HPDE6-E6E7 (cell line): Measurements from ENCODE around the gene RCBTB2.

Experiments
- DNase-seq: peaks from one replicate; pipeline ENCODE4 v3.0.0; 2011; ENCODE audit warnings: missing footprints; ENCODE audit errors: extremely low spot score

RCBTB2 gene

DNA sequence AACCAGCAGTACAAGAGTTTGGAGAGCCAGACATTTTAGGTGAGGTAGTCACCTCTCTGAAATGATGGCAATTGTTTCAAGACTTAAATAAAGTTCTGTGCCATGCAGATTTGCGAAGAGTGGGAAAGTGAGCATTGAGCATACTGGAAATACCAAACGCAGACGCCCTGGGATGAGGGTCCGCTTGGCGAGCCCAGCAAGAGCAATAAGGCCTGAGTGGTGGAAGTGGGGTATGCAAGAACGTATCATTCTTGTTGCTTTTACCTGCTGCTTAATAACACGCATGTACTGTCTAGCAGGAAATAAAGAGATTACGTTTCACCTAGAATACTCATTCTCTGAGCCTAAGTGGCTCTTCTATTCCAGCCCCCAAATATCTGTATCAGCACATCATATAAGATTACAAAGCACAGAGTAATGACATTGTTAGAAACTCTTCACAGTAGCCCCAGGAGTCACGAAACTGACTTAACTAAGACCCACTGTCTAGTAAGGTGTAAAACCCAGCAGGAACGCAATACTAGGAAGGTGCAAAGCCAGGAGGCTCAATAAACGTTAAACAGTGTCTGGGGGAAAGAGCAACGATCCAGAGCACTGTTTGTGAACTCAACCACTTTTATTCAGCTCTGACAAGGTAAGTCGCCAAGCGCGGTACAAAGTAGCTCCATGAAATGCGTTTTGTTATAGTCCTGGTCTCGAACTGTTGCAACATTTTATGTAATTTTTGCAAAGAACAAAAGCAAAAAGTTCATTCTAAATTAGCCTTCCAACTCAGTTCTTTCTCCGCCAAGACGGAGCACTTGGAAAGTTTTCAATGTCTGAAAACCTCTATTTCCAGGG lies 1.2 kb downstream of the RCBTB2 start:
- DNase-seq: no peak

DNA sequence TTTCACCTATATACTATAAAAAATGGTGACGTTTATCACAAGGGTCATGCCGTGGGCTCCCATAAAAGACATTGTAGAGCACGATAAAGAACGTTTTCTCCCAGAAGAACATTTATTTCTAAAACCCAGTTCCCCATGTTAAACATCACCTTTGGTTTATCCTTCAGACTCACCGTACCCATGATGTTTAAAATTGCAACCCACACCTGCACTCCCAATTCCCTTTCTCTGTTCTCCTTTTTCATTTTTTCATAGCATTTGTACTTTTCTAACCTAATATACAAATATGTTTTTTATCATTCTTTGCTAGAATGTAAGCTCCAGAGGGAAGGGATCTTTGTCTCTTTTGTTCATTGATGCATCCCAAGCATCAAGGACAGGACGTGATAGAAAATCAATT lies 2.0 kb downstream of the RCBTB2 start:
- DNase-seq: no peak

GRCh38 chr13:48528720-48529119 lies 4.2 kb downstream of the RCBTB2 start:
- no peak for DNase-seq

DNA sequence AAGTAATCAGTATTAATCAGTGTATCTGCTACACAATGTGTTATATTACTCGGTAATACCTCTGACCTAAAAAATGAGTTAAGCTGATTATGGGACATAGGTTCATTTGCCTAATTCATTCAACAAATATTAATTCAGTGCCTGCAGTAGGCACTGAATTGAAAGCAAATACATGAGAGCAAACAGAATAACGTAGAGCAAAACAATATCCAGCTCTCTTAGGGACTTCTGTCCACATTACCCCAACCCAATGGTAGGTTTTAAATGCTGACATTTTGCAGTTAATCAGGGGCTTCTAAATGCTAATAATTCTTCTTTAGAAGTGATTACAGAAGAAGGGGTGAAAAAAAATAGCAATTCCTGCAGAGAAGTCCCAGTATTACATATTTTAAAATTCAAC lies 4.9 kb downstream of the RCBTB2 start:
- DNase-seq: no peak

- no peak for DNase-seq
These were observed 6.6 kb downstream of the RCBTB2 start for GRCh38 chr13:48526286-48526685.

DNA sequence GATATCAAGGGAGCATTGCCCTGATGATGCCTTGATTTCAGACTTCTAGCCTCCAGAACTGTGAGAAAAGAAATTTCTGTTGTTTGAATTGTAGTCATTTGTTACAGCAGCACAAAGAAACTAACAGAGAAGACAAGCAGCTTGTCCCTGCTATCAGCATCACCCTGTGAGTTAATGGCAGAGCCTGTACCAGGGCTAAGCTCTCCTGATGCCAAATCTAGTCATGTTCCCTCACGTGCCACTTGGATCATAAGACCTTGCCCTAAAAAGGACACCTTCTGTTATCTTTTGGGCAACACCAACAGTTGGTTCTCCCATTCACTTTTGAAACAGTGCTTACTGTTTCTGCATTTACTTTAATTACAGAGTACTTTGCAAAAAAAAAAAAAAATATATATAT lies 14.8 kb downstream of the RCBTB2 start:
- DNase-seq: no peak

DNA sequence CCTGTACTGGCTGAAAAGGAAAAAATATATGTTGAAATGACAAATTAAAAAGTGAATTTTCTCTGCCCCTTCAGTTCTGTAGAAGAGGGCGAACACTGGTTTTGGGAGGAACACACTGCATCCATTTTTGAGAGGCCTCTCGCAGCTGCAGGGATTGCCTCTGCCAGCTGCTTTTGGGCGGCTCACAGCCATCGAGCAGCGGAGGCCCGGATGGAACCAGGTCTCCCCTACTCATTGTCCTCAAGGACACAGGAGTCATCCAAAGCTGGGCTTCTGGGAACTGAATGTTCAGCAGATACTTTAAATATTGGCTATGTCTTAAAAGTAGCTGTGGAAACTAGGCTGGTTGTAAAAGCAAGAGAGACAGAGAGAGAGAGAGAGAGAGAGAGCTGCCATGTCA lies 17.1 kb downstream of the RCBTB2 start:
- no peak for DNase-seq

DNA sequence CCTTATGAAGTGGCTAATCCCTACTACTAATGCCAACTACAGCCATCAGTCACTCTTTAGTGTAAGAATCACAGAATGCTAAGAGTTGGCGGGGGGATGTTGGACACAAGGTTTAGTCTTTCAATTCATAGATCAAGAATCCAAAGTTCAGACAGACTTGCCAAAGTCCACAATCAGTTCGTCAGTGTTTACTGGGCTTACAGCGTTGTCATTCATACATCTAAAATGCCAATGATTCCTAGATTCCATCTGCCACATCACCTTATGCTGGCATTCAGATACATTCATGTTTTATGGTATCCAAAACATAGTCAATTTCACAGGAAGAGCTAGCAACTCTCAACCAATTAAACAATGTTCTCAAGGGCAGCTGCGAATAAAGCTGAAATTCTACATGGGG lies 18.1 kb downstream of the RCBTB2 start:
- DNase-seq: no peak

- no peak for DNase-seq
These were observed 21.2 kb downstream of the RCBTB2 start for GRCh38 chr13:48511621-48512230.

DNA sequence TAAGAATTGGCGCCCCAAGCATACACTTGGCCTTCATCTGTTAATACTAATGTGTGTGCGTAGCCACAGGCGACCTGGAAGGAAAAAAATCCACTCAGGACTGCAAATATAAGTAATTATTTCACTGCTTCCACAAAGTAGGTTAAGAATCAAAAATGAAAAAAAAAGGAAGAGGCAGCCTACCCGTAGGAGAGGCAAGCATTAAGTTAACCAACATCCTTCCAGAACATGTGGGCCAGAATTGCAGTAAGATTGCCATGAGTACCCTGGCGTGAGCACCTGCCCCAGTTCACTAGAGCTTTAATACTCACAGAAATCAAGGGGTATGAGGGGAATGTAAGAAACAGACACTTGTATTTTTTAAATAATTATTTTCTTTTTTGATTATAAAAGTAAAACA lies 22.2 kb downstream of the RCBTB2 start:
- DNase-seq: no peak

GRCh38 chr13:48508011-48508410 lies 24.9 kb downstream of the RCBTB2 start:
- peak; percentile 14 for DNase-seq

DNA sequence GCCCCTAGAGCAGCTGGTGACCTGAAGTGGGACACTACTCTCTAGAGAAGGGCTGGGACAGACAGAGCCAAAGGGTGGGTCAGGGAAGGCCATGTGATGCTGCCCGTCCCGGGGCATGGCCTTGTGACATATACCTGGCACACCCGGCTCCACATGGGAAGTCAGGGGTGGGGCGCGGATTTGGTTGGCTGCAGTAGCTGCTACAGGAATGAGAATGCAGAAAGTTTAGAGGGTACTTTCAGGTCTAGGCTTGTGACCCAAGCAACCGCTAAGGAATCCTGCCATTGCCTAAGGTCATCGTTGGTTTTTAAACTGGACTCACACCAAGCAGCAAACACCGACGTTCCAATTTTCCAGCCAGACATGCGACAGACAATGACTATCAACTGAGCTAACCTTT lies 25.9 kb downstream of the RCBTB2 start:
- no peak for DNase-seq

- DNase-seq: no peak
These were observed 26.7 kb downstream of the RCBTB2 start for GRCh38 chr13:48506092-48506701.

- DNase-seq: no peak
These were observed 27.2 kb downstream of the RCBTB2 start for GRCh38 chr13:48505597-48506091.

- no peak for DNase-seq
These were observed 27.9 kb downstream of the RCBTB2 start for GRCh38 chr13:48505012-48505411.

GRCh38 chr13:48504606-48505005 lies 28.3 kb downstream of the RCBTB2 start:
- no peak for DNase-seq

- DNase-seq: no peak
These were observed 30.1 kb downstream of the RCBTB2 start for GRCh38 chr13:48502601-48503319.

DNA sequence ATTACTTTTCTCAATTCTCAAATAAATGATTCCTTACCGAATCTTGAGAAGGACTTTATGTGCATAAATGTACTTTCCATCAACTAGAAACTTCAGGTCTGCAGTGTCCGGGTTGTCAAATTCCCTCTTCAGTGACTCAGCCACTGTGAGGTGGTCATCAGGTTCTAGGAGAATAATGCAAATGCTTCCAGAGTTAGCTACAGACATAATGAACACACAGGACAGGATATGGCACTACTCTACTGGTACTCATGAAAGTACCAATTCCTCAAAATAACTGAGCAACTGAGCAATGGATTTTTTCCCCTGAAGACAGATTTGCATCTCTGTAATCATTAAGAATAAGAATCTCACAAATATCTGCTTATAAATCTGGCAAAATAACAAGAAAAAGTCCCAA lies 31.2 kb downstream of the RCBTB2 start:
- no peak for DNase-seq

DNA sequence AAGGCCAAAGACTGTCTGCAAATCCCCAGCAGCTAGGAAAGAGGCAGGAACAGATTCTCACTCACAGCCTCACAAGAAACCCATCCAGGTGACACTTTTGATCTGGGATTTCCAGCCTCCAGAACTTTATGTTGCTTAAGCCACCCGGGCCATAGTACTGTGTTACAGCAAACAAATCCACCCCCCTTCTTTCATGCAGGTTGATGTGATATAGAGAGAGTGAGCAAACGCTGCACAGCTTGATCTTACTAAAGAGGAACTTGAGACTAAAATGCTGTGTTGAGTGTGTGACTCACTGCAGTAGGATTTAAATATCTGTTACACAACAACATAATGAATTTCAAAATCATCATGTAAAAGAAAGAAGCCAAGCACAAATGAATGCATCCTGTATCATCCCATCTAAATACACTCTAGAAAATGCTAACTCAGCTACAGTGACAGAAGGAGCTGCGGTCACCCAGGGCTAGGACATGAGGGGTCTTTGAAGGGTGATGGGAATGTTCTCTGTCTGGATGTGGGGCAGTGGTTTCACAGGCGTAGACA lies 32.2 kb downstream of the RCBTB2 start:
- peak; percentile 11 for DNase-seq

DNA sequence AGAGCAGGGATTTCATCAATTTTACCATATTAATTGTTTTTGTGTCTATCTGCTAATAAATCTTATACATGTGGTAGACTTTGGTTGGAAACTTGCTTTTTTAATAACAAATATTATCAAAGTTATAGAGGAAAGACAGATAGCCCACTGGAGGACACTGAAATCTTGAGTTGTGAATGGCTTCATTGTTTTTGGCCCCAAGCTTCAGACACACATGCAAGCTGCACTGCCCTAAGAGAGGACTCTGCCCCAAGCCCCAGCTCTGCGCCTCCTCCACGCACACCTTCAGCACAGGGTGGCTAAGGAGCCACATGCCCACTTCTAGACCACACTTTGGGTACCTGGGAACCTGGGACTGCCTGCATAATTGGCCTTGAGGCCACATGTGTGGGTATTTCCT lies 35.2 kb downstream of the RCBTB2 start:
- no peak for DNase-seq

- DNase-seq: no peak
These were observed 36.4 kb downstream of the RCBTB2 start for GRCh38 chr13:48496271-48497161.
